Chondrocyte (in vitro differentiated cells): ENCODE data around the gene NUBPL. TPM values are rescaled to one million over a fixed set of nuclear protein-coding genes. Genes with fewer than 3 reads are reported as not detected.
A peak's percentile ranks its signal among the peaks of the same experiment; 100 is the strongest.

Experiments
- DNase-seq: peaks from one replicate; pipeline ENCODE4 v3.0.0; 2021; ENCODE audit warnings: mixed read lengths, low spot score
- H3K27ac Mint-ChIP-seq: one replicate; pipeline ENCODE4 v1.8.0; 2021; ENCODE audit warnings: mild to moderate bottlenecking, moderate library complexity, mixed read lengths; ENCODE audit not compliant: unreplicated experiment
- H3K27me3 Mint-ChIP-seq: 2 replicates; pipeline ENCODE4 v1.8.0; 2021; ENCODE audit warnings: low read depth, mixed read lengths
- H3K36me3 Mint-ChIP-seq: 2 replicates; pipeline ENCODE4 v1.8.0; 2021; ENCODE audit warnings: low read depth, mixed read lengths
- H3K4me1 Mint-ChIP-seq: 2 replicates; pipeline ENCODE4 v1.8.0; 2021; ENCODE audit warnings: low read depth, mild to moderate bottlenecking, mixed read lengths
- H3K4me3 Mint-ChIP-seq: one replicate; pipeline ENCODE4 v1.8.0; 2021; ENCODE audit warnings: mild to moderate bottlenecking, moderate library complexity, mixed read lengths; ENCODE audit not compliant: unreplicated experiment
- H3K9me3 Mint-ChIP-seq: 2 replicates; pipeline ENCODE4 v1.8.0; 2021; ENCODE audit warnings: low read depth, mixed read lengths
- total RNA-seq: library from RNA; stranded (reverse); gene quantifications from 3 replicates; pipeline ENCODE4 v1.2.1, GENCODE V29; 2021
- TF ChIP-seq, protein P1 (sequence below): fragments of 200-600 bp; sonication (generic); IDR thresholded peaks from 2 replicates; pipeline ENCODE4 v1.5.0; 2021; ENCODE audit warnings: antibody characterized with exemption, mild to moderate bottlenecking, moderate library complexity

Gene NUBPL
- total RNA-seq, 1 donor from 2014 or later = 9.8 TPM

GRCh38 chr14:31536201-31536960 lies 24.8 kb upstream of the NUBPL start:
- Mint-ChIP-seq H3K9me3 (no peaks in the 10 kb centered on the region), H3K27me3 (peaks cover 1% of the 10 kb centered on the region), H3K4me3 (no peak overlapping the region), H3K36me3 (no peaks in the 10 kb centered on the region), H3K4me1 (no peaks in the 10 kb centered on the region), H3K27ac (no peak overlapping the region)
- DNase-seq = no peak
- TF ChIP-seq, protein P1, sequence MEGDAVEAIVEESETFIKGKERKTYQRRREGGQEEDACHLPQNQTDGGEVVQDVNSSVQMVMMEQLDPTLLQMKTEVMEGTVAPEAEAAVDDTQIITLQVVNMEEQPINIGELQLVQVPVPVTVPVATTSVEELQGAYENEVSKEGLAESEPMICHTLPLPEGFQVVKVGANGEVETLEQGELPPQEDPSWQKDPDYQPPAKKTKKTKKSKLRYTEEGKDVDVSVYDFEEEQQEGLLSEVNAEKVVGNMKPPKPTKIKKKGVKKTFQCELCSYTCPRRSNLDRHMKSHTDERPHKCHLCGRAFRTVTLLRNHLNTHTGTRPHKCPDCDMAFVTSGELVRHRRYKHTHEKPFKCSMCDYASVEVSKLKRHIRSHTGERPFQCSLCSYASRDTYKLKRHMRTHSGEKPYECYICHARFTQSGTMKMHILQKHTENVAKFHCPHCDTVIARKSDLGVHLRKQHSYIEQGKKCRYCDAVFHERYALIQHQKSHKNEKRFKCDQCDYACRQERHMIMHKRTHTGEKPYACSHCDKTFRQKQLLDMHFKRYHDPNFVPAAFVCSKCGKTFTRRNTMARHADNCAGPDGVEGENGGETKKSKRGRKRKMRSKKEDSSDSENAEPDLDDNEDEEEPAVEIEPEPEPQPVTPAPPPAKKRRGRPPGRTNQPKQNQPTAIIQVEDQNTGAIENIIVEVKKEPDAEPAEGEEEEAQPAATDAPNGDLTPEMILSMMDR = no peak

DNA sequence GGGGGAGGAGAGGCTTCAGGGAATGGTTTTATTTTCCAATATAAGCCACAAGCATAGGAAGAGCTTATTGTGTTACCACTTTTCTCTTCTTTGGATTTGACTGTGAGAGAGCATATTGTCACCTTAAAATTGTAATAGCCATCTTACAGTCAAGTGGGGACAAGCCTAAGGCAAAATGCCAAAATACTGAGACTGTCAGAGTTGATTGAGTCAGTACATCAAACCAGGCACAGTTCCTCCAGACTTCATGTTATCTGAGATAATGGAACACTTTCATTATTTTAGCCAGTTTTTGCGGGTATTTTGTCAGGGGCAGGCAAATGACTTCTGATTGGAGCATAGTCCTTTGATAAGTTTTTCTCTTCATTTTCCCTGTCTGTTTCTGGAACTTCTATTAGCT lies 19.5 kb upstream of the NUBPL start:
- H3K27ac Mint-ChIP-seq = no peak overlapping the region

GRCh38 chr14:31543969-31544799 lies 17.0 kb upstream of the NUBPL start:
- H3K27ac Mint-ChIP-seq = no peak overlapping the region
- H3K4me1 Mint-ChIP-seq = no peaks in the 10 kb centered on the region
- TF ChIP-seq, protein P1 = peak; percentile 63
- H3K27me3 Mint-ChIP-seq = peaks cover 5% of the 10 kb centered on the region
- peaks cover 10% of the 10 kb centered on the region for H3K9me3 Mint-ChIP-seq
- no peaks in the 10 kb centered on the region for H3K36me3 Mint-ChIP-seq
- no peak for DNase-seq
- no peak overlapping the region for H3K4me3 Mint-ChIP-seq

More for the DNA sequence above, 19.5 kb upstream of the NUBPL start:
- peaks cover 1% of the 10 kb centered on the region for H3K27me3 Mint-ChIP-seq
- DNase-seq = no peak
- H3K4me3 Mint-ChIP-seq = no peak overlapping the region
- H3K36me3 Mint-ChIP-seq = no peaks in the 10 kb centered on the region
- TF ChIP-seq, protein P1 = no peak
- H3K4me1 Mint-ChIP-seq = no peaks in the 10 kb centered on the region
- H3K9me3 Mint-ChIP-seq = no peaks in the 10 kb centered on the region

- Mint-ChIP-seq H3K27ac (no peak overlapping the region), H3K27me3 (peaks cover 8% of the 10 kb centered on the region), H3K9me3 (peaks cover 11% of the 10 kb centered on the region), H3K4me1 (no peaks in the 10 kb centered on the region), H3K4me3 (no peak overlapping the region), H3K36me3 (peaks cover 1% of the 10 kb centered on the region)
- no peak for DNase-seq
- TF ChIP-seq, protein P1 = no peak
These were observed 16.4 kb upstream of the NUBPL start for GRCh38 chr14:31544816-31545215.

- Mint-ChIP-seq H3K27me3 (peaks cover 8% of the 10 kb centered on the region), H3K4me3 (no peak overlapping the region), H3K36me3 (peaks cover 1% of the 10 kb centered on the region), H3K27ac (no peak overlapping the region), H3K4me1 (no peaks in the 10 kb centered on the region), H3K9me3 (peaks cover 11% of the 10 kb centered on the region)
- no peak for DNase-seq
- TF ChIP-seq, protein P1 = no peak
These were observed 15.9 kb upstream of the NUBPL start for GRCh38 chr14:31545328-31545727.
